H9 (cell line): ENCODE measurements around the gene PHOX2B. TPM values are rescaled to one million over a fixed set of nuclear protein-coding genes. Genes with fewer than 3 reads are reported as not detected.

Experiments used
- DNase-seq: peaks from one replicate; pipeline ENCODE4 v3.0.0-alpha.2; 2017
- H2AFZ ChIP-seq: one replicate; pipeline ENCODE4 v1.6.1; 2013; ENCODE audit warnings: mild to moderate bottlenecking, low read length, control low read depth, moderate library complexity
- H2AK5ac ChIP-seq: 2 replicates; pipeline ENCODE4 v1.6.1; 2013; ENCODE audit warnings: low read length, control low read depth, mixed read lengths; ENCODE audit not compliant: insufficient read length
- H2BK120ac ChIP-seq: one replicate; pipeline ENCODE4 v1.6.1; 2013; ENCODE audit warnings: low read depth, mild to moderate bottlenecking, low read length, control low read depth, inconsistent platforms; ENCODE audit not compliant: poor library complexity, severe bottlenecking
- H2BK12ac ChIP-seq: 2 replicates; pipeline ENCODE4 v1.6.1; 2013; ENCODE audit warnings: low read length, control low read depth, mixed read lengths, low read depth; ENCODE audit not compliant: insufficient read length
- H2BK15ac ChIP-seq: 2 replicates; pipeline ENCODE4 v1.6.1; 2013; ENCODE audit warnings: low read depth, low read length, control low read depth
- H2BK20ac ChIP-seq: one replicate; pipeline ENCODE4 v1.6.1; 2013; ENCODE audit warnings: low read depth, mild to moderate bottlenecking, low read length, control low read depth, inconsistent platforms; ENCODE audit not compliant: poor library complexity, severe bottlenecking
- H2BK5ac ChIP-seq: 2 replicates; pipeline ENCODE4 v1.6.1; 2013; ENCODE audit warnings: low read length, control low read depth, mixed read lengths; ENCODE audit not compliant: insufficient read length
- H3K14ac ChIP-seq: 2 replicates; pipeline ENCODE4 v1.6.1; 2013; ENCODE audit warnings: low read length, control low read depth; ENCODE audit not compliant: insufficient read depth
- H3K18ac ChIP-seq: 2 replicates; pipeline ENCODE4 v1.6.1; 2013; ENCODE audit warnings: low read depth, mild to moderate bottlenecking, mixed read lengths, low read length, control low read depth; ENCODE audit not compliant: insufficient read length
- H3K23ac ChIP-seq: 2 replicates; pipeline ENCODE4 v1.6.1; 2013; ENCODE audit warnings: low read length, control low read depth, mixed read lengths, low read depth; ENCODE audit not compliant: insufficient read length
- H3K23me2 ChIP-seq: 2 replicates; pipeline ENCODE4 v1.6.1; 2013; ENCODE audit warnings: low read depth, mild to moderate bottlenecking, mixed read lengths, low read length, control low read depth; ENCODE audit not compliant: insufficient read length, poor library complexity, severe bottlenecking
- H3K27ac ChIP-seq: 2 replicates; pipeline ENCODE4 v1.5.1; 2013; ENCODE audit warnings: low read length, control low read depth, mixed read lengths, low read depth; ENCODE audit not compliant: insufficient read length
- H3K27me3 ChIP-seq: 2 replicates; pipeline ENCODE4 v1.6.1; 2013; ENCODE audit warnings: low read length, control low read depth, inconsistent platforms; ENCODE audit not compliant: insufficient read depth
- H3K4ac ChIP-seq: 2 replicates; pipeline ENCODE4 v1.6.1; 2013; ENCODE audit warnings: low read depth, mild to moderate bottlenecking, control low read depth, inconsistent platforms, low read length, moderate library complexity
- H3K4me1 ChIP-seq: 2 replicates; pipeline ENCODE4 v1.6.1; 2013; ENCODE audit warnings: low read length, control low read depth, inconsistent platforms; ENCODE audit not compliant: insufficient read depth
- H3K4me2 ChIP-seq: 2 replicates; pipeline ENCODE4 v1.6.1; 2013; ENCODE audit warnings: low read length, control low read depth, mixed read lengths; ENCODE audit not compliant: insufficient read length, insufficient read depth
- H3K56ac ChIP-seq: 2 replicates; pipeline ENCODE4 v1.6.1; 2013; ENCODE audit warnings: low read depth, mild to moderate bottlenecking, mixed read lengths, low read length, control low read depth; ENCODE audit not compliant: insufficient read length
- H3K79me1 ChIP-seq: 2 replicates; pipeline ENCODE4 v1.6.1; 2013; ENCODE audit warnings: low read depth, mild to moderate bottlenecking, moderate library complexity, low read length, control low read depth, inconsistent platforms; ENCODE audit not compliant: insufficient read depth, poor library complexity, severe bottlenecking
- H3K79me2 ChIP-seq: 2 replicates; pipeline ENCODE4 v1.6.1; 2013; ENCODE audit warnings: low read length, control low read depth, inconsistent platforms; ENCODE audit not compliant: insufficient read depth
- H3K9ac ChIP-seq: 2 replicates; pipeline ENCODE4 v1.6.1; 2013; ENCODE audit warnings: low read length, control low read depth, mixed read lengths; ENCODE audit not compliant: insufficient read length; ENCODE audit errors: extremely low read depth
- H3K9me3 ChIP-seq: one replicate; pipeline ENCODE4 v1.6.1; 2013; ENCODE audit warnings: low read depth, low read length, inconsistent platforms; ENCODE audit not compliant: control insufficient read depth
- H3T11ph ChIP-seq: one replicate; pipeline ENCODE4 v1.6.1; 2013; ENCODE audit warnings: mild to moderate bottlenecking, low read length, control low read depth, inconsistent platforms
- H4K20me1 ChIP-seq: one replicate; pipeline ENCODE4 v1.6.1; 2013; ENCODE audit not compliant: control insufficient read depth, insufficient read length, insufficient read depth
- H4K5ac ChIP-seq: 2 replicates; pipeline ENCODE4 v1.6.1; 2013; ENCODE audit warnings: low read depth, mild to moderate bottlenecking, mixed read lengths, low read length, control low read depth; ENCODE audit not compliant: insufficient read length
- H4K8ac ChIP-seq: replicated peaks from 2 replicates; pipeline ENCODE4 v1.6.1; 2013; ENCODE audit warnings: low read length, control low read depth, mixed read lengths, low read depth; ENCODE audit not compliant: insufficient read length
- H4K91ac ChIP-seq: 2 replicates; pipeline ENCODE4 v1.6.1; 2013; ENCODE audit warnings: low read depth, mild to moderate bottlenecking, moderate library complexity, mixed read lengths, low read length, control low read depth; ENCODE audit not compliant: insufficient read length
- H3K27ac Mint-ChIP-seq, 3 experiments: 2 replicates in 2 of 3; 3 replicates in 1 of 3; pipeline ENCODE4 v1.8.0; 2020 to 2021; ENCODE audit warnings: mixed read lengths in 3 of 3, mild to moderate bottlenecking in 1 of 3, moderate library complexity in 1 of 3
- H3K27me3 Mint-ChIP-seq: 2 replicates; pipeline ENCODE4 v1.8.0; 2021; ENCODE audit warnings: low read depth, mild to moderate bottlenecking, moderate library complexity, mixed read lengths
- H3K36me3 Mint-ChIP-seq, 3 experiments: 2 replicates in 2 of 3; 3 replicates in 1 of 3; pipeline ENCODE4 v1.8.0; 2020 to 2021; ENCODE audit warnings: low read depth in 3 of 3, mixed read lengths in 3 of 3; ENCODE audit not compliant: insufficient read depth in 1 of 3
- H3K4me1 Mint-ChIP-seq, 2 experiments: 2 replicates each; pipeline ENCODE4 v1.8.0; 2020; ENCODE audit warnings: mixed read lengths in 2 of 2
- H3K4me3 Mint-ChIP-seq, 2 experiments: 2 replicates in 1 of 2; 3 replicates in 1 of 2; pipeline ENCODE4 v1.8.0; 2020 to 2021; ENCODE audit warnings: mild to moderate bottlenecking in 2 of 2, mixed read lengths in 2 of 2, moderate library complexity in 1 of 2
- H3K9me3 Mint-ChIP-seq, 2 experiments: 2 replicates in 1 of 2; 3 replicates in 1 of 2; pipeline ENCODE4 v1.8.0; 2020; ENCODE audit warnings: mild to moderate bottlenecking in 2 of 2, mixed read lengths in 2 of 2, moderate library complexity in 1 of 2
- CTCF ChIP-seq: fragments of 200-600 bp; sonication (generic); conservative IDR thresholded peaks from 3 replicates; pipeline ENCODE4 v1.8.0; 2021; ENCODE audit warnings: antibody characterized with exemption, mild to moderate bottlenecking
- WGBS: extraction: QIAGEN DNeasy Blood & Tissue Kit; methylation state at CpG from one replicate; pipeline ENCODE4 v1.1.7; 2013; ENCODE audit warnings: missing lambda C conversion rate, low lambda C conversion rate, mixed read lengths; ENCODE audit not compliant: insufficient read length; ENCODE audit errors: extremely low coverage; 5-methylcytosine and 5-hydroxymethylcytosine counted together
- total RNA-seq: library from RNA; stranded (reverse); gene quantifications from 2 replicates; pipeline ENCODE4 v1.2.1, GENCODE V29; 2021

PHOX2B gene
- total RNA-seq, 1 experiment from 2014 or later = not detected

- WGBS = no CpG with 5 or more reads among the region's 3 CpGs
- DNase-seq = no peak
Measured at GRCh38 chr4:41696131-41696530, 52.4 kb downstream of the PHOX2B start.

More at GRCh38 chr4:41696131-41696530, 52.4 kb downstream of the PHOX2B start:
- no peak overlapping the region for H3K27ac Mint-ChIP-seq
- no peaks in the 10 kb centered on the region for H3K4me1 ChIP-seq
- H4K91ac ChIP-seq = no peak overlapping the region
- H3K14ac ChIP-seq = no peak overlapping the region
- no peak overlapping the region for H3K56ac ChIP-seq
- H4K8ac ChIP-seq = no peak overlapping the region
- H3K79me2 ChIP-seq = no peaks in the 10 kb centered on the region
- no peak overlapping the region for H2AK5ac ChIP-seq
- no peaks in the 10 kb centered on the region for H3K23me2 ChIP-seq
- H2AFZ ChIP-seq = no peak overlapping the region
- no peak overlapping the region for H3K4me2 ChIP-seq
- H3K27ac ChIP-seq = no peak overlapping the region
- TF ChIP-seq CTCF = no peak
- H3K27me3 ChIP-seq = no peaks in the 10 kb centered on the region
- H3K9ac ChIP-seq = no peak overlapping the region
- no peak overlapping the region for H2BK15ac ChIP-seq
- no peak overlapping the region for H2BK12ac ChIP-seq
- H2BK20ac ChIP-seq = no peak overlapping the region
- H3K27me3 Mint-ChIP-seq = peaks cover 40% of the 10 kb centered on the region
- H2BK120ac ChIP-seq = no peak overlapping the region
- H3K4me3 Mint-ChIP-seq = no peak overlapping the region
- H3T11ph ChIP-seq = no peak overlapping the region
- no peak overlapping the region for H3K4ac ChIP-seq
- H4K20me1 ChIP-seq = no peaks in the 10 kb centered on the region
- H3K36me3 Mint-ChIP-seq = no peaks in the 10 kb centered on the region
- H3K23ac ChIP-seq = no peak overlapping the region
- H2BK5ac ChIP-seq = no peak overlapping the region
- no peaks in the 10 kb centered on the region for H3K79me1 ChIP-seq
- H3K4me1 Mint-ChIP-seq = peaks cover 7 to 11% of the 10 kb centered on the region in 2 experiments; a peak in 3 of 4 replicates
- no peaks in the 10 kb centered on the region for H3K9me3 Mint-ChIP-seq
- no peak overlapping the region for H3K18ac ChIP-seq
- no peak overlapping the region for H4K5ac ChIP-seq
- H3K9me3 ChIP-seq = no peaks in the 10 kb centered on the region

Other genes starting within 250 kb of the PHOX2B start
- gene LIMCH1, start 210.6 kb downstream of the PHOX2B start, total RNA-seq = 3.3 and 4.0 TPM in 2 replicates
- 74.2 and 76.7 TPM in 2 replicates for gene TMEM33, start 186.7 kb upstream of the PHOX2B start, total RNA-seq
- 0.07 and 0.09 TPM in 2 replicates for gene DCAF4L1, start 233.0 kb upstream of the PHOX2B start, total RNA-seq
- 70.8 and 71.3 TPM in 2 replicates for gene SLC30A9, start 241.8 kb upstream of the PHOX2B start, total RNA-seq